Stimulated activated CD8-positive, alpha-beta memory T cell treated with anti-CD3 and anti-CD28 coated beads, Interleukin-7, amount 100 ng/mL, for 4 hours (primary cell): ENCODE results near the gene EFCAB14.
"Not testable (repeated sequence)": the region's sequence is repeated elsewhere in the genome, so short reads cannot be mapped to it uniquely, and the experiment has no call there.

ENCODE experiments used
- DNase-seq, 2 donors: peaks; one replicate each; pipeline ENCODE4 v3.0.0-alpha.2; 2020; ENCODE audit warnings: low read depth in 2 of 2

Gene EFCAB14

GRCh38 chr1:46686255-46686654 is 32.7 kb downstream of the EFCAB14 start:
- DNase-seq = no peak

DNA sequence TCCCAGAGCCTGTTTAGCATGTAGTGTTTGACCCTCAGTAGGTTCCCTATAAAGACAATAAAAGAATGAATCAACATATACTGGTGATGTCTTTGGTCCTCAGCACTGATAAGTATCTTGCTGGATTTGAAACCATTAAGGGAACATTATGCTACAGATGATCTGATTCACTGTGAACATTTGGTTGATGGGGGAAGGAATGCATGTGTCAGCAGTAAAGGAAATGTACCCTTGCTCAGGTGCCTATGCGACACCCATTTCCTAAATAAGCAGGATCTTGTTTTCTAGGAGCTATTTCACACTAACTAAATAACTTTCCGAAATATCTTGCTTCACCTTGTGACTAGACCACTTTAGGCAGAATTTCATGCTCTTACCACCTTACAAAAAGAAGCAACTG is 34.2 kb downstream of the EFCAB14 start:
- DNase-seq = no peak

DNA sequence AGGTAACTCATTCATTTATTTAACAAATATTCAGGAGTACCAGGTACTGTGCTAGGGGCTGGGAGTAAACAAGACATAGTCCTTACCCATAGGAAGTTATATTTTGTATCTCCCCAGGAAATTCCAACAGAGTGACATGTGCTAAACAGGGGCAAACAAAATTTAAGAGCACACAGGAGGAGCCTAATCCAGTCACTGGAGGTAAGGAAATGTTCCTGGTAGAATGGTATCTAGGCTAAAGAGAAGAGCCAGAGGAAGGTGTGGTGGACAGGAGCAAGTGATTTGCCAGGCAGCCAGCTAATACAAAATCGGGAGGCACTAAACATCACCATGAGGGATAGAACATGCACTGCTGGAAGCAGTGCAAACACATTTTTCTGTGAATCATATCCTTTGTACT is 36.9 kb downstream of the EFCAB14 start:
- DNase-seq = no peak

- no peak for DNase-seq
These were observed 37.4 kb downstream of the EFCAB14 start for GRCh38 chr1:46681333-46682034.

GRCh38 chr1:46679789-46680573 is 38.9 kb downstream of the EFCAB14 start:
- DNase-seq = no peak

- DNase-seq = no peak
These were observed 41.6 kb downstream of the EFCAB14 start for GRCh38 chr1:46677339-46677738.

DNA sequence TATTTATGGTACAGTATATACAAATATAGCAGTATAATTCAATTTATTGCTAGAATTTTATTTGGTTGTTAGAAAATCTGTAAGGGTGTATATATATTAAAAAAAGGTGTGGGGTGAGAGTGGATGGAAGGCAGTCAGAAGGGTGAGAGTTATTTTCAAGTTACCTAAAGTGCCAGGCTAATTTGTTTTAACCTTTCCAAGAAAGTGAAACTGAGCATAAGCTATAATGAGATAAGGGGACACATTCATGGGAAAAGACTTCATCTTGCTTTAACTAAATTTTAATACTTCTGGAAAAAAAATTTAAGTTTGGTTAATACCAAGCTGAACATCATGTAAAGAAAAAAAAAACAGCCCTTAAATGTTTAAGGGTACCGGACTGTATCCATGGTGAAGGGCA is 42.4 kb downstream of the EFCAB14 start:
- DNase-seq = no peak

- no peak for DNase-seq
These were observed 43.2 kb downstream of the EFCAB14 start for GRCh38 chr1:46675549-46676314.

- no peak for DNase-seq
These were observed 45.1 kb downstream of the EFCAB14 start for GRCh38 chr1:46673749-46674182.

GRCh38 chr1:46672696-46673095 is 46.2 kb downstream of the EFCAB14 start:
- no peak for DNase-seq

GRCh38 chr1:46671554-46671953 is 47.4 kb downstream of the EFCAB14 start, which contains the start of gene TEX38:
Gene TEX38 (plus strand): TSS chr1:46671854. CDS start chr1:46671935, 81 bp downstream.
- no peak for DNase-seq

GRCh38 chr1:46670134-46670533 is 48.8 kb downstream of the EFCAB14 start:
- no peak for DNase-seq

GRCh38 chr1:46667782-46668760 is 50.8 kb downstream of the EFCAB14 start, which contains the start of gene ATPAF1:
Gene ATPAF1 (minus strand): TSS chr1:46668364. CDS start chr1:46668322, 42 bp downstream.
- peak; percentile 15 to 44 for DNase-seq

DNA sequence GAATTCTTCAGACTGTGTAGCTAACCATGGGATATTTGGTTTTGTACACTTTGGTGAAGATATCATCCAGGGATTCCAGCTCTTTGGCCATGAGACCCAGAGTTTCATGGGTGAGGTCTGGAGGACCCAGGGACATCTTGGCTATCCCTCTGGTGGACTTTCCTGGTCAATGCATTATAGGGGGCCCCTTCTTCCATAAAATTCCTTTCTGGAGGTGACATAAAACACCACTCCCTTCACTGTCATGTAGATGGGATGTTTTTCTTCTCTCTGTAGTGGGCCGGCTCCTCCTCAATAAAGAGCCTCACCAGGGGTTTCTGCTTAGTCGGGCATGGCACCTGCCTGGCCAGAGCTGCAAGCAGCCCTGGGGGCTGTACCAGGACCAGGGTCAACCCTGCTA is 52.9 kb downstream of the EFCAB14 start:
- DNase-seq = no peak

GRCh38 chr1:46662919-46663318 is 56.0 kb downstream of the EFCAB14 start:
- DNase-seq = not testable (repeated sequence)

- not testable (repeated sequence) for DNase-seq
These were observed 58.8 kb downstream of the EFCAB14 start for GRCh38 chr1:46660116-46660515.

DNA sequence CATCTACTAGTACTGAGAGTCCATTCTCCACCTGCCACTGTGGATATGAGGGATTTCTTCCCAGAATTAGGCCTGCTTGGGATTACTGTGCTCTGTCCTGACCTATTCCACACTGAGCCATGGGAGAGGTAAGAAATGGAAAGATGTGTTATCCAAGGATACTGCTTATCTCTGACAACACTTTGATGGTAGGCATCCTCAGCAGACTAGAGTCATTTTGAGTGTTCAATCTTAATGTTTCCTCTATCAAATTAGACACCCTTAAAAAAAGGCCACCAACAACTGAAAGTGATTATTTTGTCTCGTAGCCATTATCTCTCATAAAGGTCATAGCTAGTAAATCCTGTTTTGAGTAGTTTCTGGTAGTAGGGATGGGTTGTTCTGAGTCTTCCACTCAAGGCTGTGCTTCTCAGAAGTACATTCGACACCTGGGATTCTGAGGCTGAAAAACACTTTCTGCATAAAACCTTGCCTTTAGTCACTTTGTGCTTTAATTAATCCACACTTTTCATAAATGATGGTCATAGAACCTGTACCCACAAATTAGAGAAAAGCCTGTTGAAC is 59.5 kb downstream of the EFCAB14 start:
- DNase-seq = no peak

DNA sequence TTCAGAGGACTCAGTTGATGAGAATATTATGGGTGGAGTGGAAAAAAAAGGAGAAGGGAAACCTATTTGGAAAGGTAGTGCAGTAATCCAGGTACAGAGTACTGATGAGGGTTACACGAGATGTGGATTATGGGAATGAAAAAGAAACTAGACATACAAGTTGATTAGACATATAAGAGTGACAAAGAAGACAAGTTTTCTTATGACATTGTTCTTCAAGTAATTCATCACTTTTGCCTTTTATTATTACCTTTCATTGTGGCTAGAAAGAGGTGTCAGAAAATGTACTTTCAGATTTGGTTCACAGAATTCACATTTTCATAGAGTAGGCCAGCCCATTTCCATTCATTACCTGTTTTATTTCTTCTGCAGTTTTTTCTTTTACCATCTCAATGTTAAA is 61.1 kb downstream of the EFCAB14 start:
- no peak for DNase-seq

GRCh38 chr1:46656643-46657042 is 62.3 kb downstream of the EFCAB14 start:
- no peak for DNase-seq

GRCh38 chr1:46655848-46656247 is 63.1 kb downstream of the EFCAB14 start:
- DNase-seq = no peak

GRCh38 chr1:46654698-46655097 is 64.2 kb downstream of the EFCAB14 start:
- not testable (repeated sequence) for DNase-seq
